K562 treated with DMSO at 1 percent for 4 hours (cell line): ENCODE measurements around the gene CALR. TPM values are rescaled to one million over a fixed set of nuclear protein-coding genes. Genes with fewer than 3 reads are reported as not detected.

Source experiments
- total RNA-seq: library from RNA; unstranded; fragments of 300-600 nt; gene quantifications from 2 replicates; pipeline ENCODE4 v1.2.3, GENCODE V29; 2022; ENCODE audit not compliant: insufficient read depth

The CALR gene
- total RNA-seq = 624 and 631 TPM in 2 replicates

GRCh38 chr19:12937927-12938778, at the start of gene CALR:
Gene CALR, plus strand, starts transcription at chr19:12938609. Its CDS starts 71 bp downstream, at chr19:12938680.

GRCh38 chr19:12890787-12891552, 47.4 kb upstream of the CALR start, which contains the start of gene GCDH:
Gene GCDH, plus strand, starts transcription at chr19:12891160. Its CDS starts 145 bp downstream, at chr19:12891305.

GRCh38 chr19:12933287-12934072, 4.9 kb upstream of the CALR start, which contains the start of gene FARSA:
Gene FARSA, minus strand, starts transcription at chr19:12933711. Its CDS starts 15 bp downstream, at chr19:12933696.

GRCh38 chr19:12945479-12946091, 7.2 kb downstream of the CALR start, which contains the start of gene RAD23A:
Gene RAD23A, plus strand, starts transcription at chr19:12945862. Its CDS starts 87 bp downstream, at chr19:12945949.

GRCh38 chr19:12956446-12957388, 18.3 kb downstream of the CALR start, which contains the start of gene GADD45GIP1:
Gene GADD45GIP1, minus strand, starts transcription at chr19:12957223. Its CDS starts 11 bp downstream, at chr19:12957212.

GRCh38 chr19:12969292-12969988, 31.0 kb downstream of the CALR start, which contains the start of gene DAND5:
Gene DAND5, plus strand, starts transcription at chr19:12969576. Its CDS starts 85 bp downstream, at chr19:12969661.

Other genes with a start within 250 kb of the CALR start
- 9.8 and 12.8 TPM in 2 replicates for gene FBXW9, start 242.0 kb upstream of the CALR start, total RNA-seq
- gene TNPO2, start 214.7 kb upstream of the CALR start, total RNA-seq = 24.6 and 26.8 TPM in 2 replicates
- gene TRIR, start 203.9 kb upstream of the CALR start, total RNA-seq = 429 and 468 TPM in 2 replicates
- 93.8 and 110 TPM in 2 replicates for gene GET3, start 201.1 kb upstream of the CALR start, total RNA-seq
- not detected in 2 replicates for gene BEST2, start 186.8 kb upstream of the CALR start, total RNA-seq
- 14.4 and 15.7 TPM in 2 replicates for gene HOOK2, start 163.1 kb upstream of the CALR start, total RNA-seq
- 74.2 and 74.3 TPM in 2 replicates for gene JUNB, start 147.1 kb upstream of the CALR start, total RNA-seq
- gene PRDX2, start 136.8 kb upstream of the CALR start, total RNA-seq = 371 and 398 TPM in 2 replicates
- gene THSD8, start 136.5 kb upstream of the CALR start, total RNA-seq = 2.4 TPM in 1 of 2 replicates, not detected in the other
- gene RNASEH2A, start 132.0 kb upstream of the CALR start, total RNA-seq = 55.9 and 64.5 TPM in 2 replicates
- not detected in 2 replicates for gene RTBDN, start 104.0 kb upstream of the CALR start, total RNA-seq
- gene MAST1, start 100.1 kb upstream of the CALR start, total RNA-seq = 5.8 and 8.0 TPM in 2 replicates
- 145 and 148 TPM in 2 replicates for gene DNASE2, start 57.2 kb upstream of the CALR start, total RNA-seq
- 30.8 and 50.0 TPM in 2 replicates for gene KLF1, start 51.4 kb upstream of the CALR start, total RNA-seq
- gene GCDH, start 47.4 kb upstream of the CALR start, total RNA-seq = 10.2 and 12.5 TPM in 2 replicates
- gene SYCE2, start 19.3 kb upstream of the CALR start, total RNA-seq = 1.4 and 2.5 TPM in 2 replicates
- 105 and 107 TPM in 2 replicates for gene FARSA, start 4.9 kb upstream of the CALR start, total RNA-seq
- 148 and 165 TPM in 2 replicates for gene RAD23A, start 7.3 kb downstream of the CALR start, total RNA-seq
- gene GADD45GIP1, start 18.6 kb downstream of the CALR start, total RNA-seq = 32.9 and 34.3 TPM in 2 replicates
- 0.71 TPM in 1 of 2 replicates, not detected in the other for gene DAND5, start 31.0 kb downstream of the CALR start, total RNA-seq
- 7.7 and 11.9 TPM in 2 replicates for gene NFIX, start 56.9 kb downstream of the CALR start, total RNA-seq
- 206 and 223 TPM in 2 replicates for gene LYL1, start 164.2 kb downstream of the CALR start, total RNA-seq
- 32.7 and 35.8 TPM in 2 replicates for gene TRMT1, start 178.1 kb downstream of the CALR start, total RNA-seq
- 26.6 and 46.2 TPM in 2 replicates for gene NACC1, start 179.7 kb downstream of the CALR start, total RNA-seq
- 111 and 121 TPM in 2 replicates for gene STX10, start 211.8 kb downstream of the CALR start, total RNA-seq
- 165 and 176 TPM in 2 replicates for gene IER2, start 211.8 kb downstream of the CALR start, total RNA-seq